ENCODE results near the gene SLC39A12. TPM values are rescaled to one million over a fixed set of nuclear protein-coding genes. Genes with fewer than 3 reads are reported as not detected.

Gene SLC39A12
- total and polyA plus RNA-seq, 2 of the 8 experiments (the other 6 are each of a cell fraction or from before 2014, with no cell fraction given): not detected

- Histone ChIP-seq H3K4ac (replicated peaks; ENCODE audit: insufficient read length, low read depth, low read length) (no peak overlapping the region), H3K14ac (ENCODE audit: insufficient read length) (no peak overlapping the region), H4K91ac (replicated peaks; ENCODE audit: insufficient read length, low read length) (no peak overlapping the region), H2AFZ (ENCODE audit: low read length) (no peak overlapping the region), H3K79me2 (ENCODE audit: control insufficient read depth in 1 of 2, insufficient read depth in 2 of 2, low read length in 2 of 2) (no peaks in the 10 kb centered on the region), H3K79me1 (ENCODE audit: low read depth, low read length) (no peaks in the 10 kb centered on the region), H2AK5ac (ENCODE audit: low read depth, low read length) (no peak overlapping the region), H3K27me3 (replicated peaks in 1 of 4; ENCODE audit: control insufficient read depth in 3 of 4, extremely low read depth in 1 of 4, insufficient read depth in 3 of 4, low read length in 3 of 4) (no peaks in the 10 kb centered on the region), H2BK15ac (ENCODE audit: low read length) (no peak overlapping the region), H4K20me1 (replicated peaks in 1 of 2; ENCODE audit: control insufficient read depth in 1 of 2, insufficient read depth in 2 of 2, low read length in 2 of 2) (no peaks in the 10 kb centered on the region), H2BK120ac (replicated peaks; ENCODE audit: low read depth, low read length) (no peak overlapping the region), H3K9me3 (ENCODE audit: insufficient read depth in 2 of 2, low read depth in 1 of 2, low read length in 1 of 2) (no peaks in the 10 kb centered on the region), H3K56ac (replicated peaks; ENCODE audit: insufficient read length, low read depth, low read length) (no peak overlapping the region), H2BK20ac (ENCODE audit: low read length) (no peak overlapping the region), H3K4me1 (replicated peaks in 1 of 4; ENCODE audit: control insufficient read depth in 3 of 4, insufficient read depth in 4 of 4, low read length in 3 of 4) (0 out of 7 replicates have a peak, but pooled peaks cover 0 to 2% (median 0%) of the 10 kb centered on the region in 4 experiments), H3K36me3 (ENCODE audit: control insufficient read depth in 2 of 4, insufficient read depth in 4 of 4, low read length in 3 of 4) (no peaks in the 10 kb centered on the region), H3K4me2 (ENCODE audit: insufficient read depth in 1 of 2, low read depth in 2 of 2, low read length in 2 of 2) (no peak overlapping the region), H3K4me3 (ENCODE audit: extremely low read depth in 1 of 4, insufficient read depth in 2 of 4, low read depth in 3 of 4, low read length in 4 of 4) (no peak overlapping the region), H3K23me2 (ENCODE audit: low read depth, low read length) (no peaks in the 10 kb centered on the region), H4K8ac (ENCODE audit: extremely low read depth, insufficient read depth, low read length) (no peak overlapping the region), H2BK5ac (ENCODE audit: low read depth, low read length) (no peak overlapping the region), H3K27ac (ENCODE audit: low read depth, low read length) (no peak overlapping the region), H3K23ac (ENCODE audit: insufficient read length) (no peak overlapping the region), H2BK12ac (ENCODE audit: low read depth, low read length) (no peak overlapping the region), H3K18ac (ENCODE audit: extremely low read depth, low read length) (no peak overlapping the region), H4K5ac (ENCODE audit: insufficient read length, low read depth, low read length) (no peak overlapping the region), H3K9ac (replicated peaks in 1 of 4; ENCODE audit: extremely low read depth in 1 of 4, low read depth in 3 of 4, low read length in 3 of 4) (no peak overlapping the region)
- no peak for TF ChIP-seq EZH2 (IDR thresholded peaks at IDR 0.05; ENCODE audit: low read depth, low read length, severe bottlenecking)
- no peak for TF ChIP-seq NRF1 (IDR thresholded peaks at IDR 0.05; ENCODE audit: low read depth, low read length)
- TF ChIP-seq HDAC2 (IDR thresholded peaks at IDR 0.05; ENCODE audit: borderline replicate concordance in 1 of 2, low read depth in 2 of 2, low read length in 2 of 2): no peak
- no peak for TF ChIP-seq KDM5A (IDR thresholded peaks at IDR 0.05; ENCODE audit: low read length)
- no peak for TF ChIP-seq BRCA1 (IDR thresholded peaks at IDR 0.05; ENCODE audit: low read depth, low read length)
- TF ChIP-seq SIRT6 (IDR thresholded peaks at IDR 0.05; ENCODE audit: low read length): no peak
- TF ChIP-seq EGR1 (IDR thresholded peaks at IDR 0.05; ENCODE audit: borderline replicate concordance, low read depth, low read length): no peak
- ChIA-PET POLR2A (ENCODE audit: partially characterized antibody) (no interaction called here), CTCF (ENCODE audit: partially characterized antibody) (interaction anchor here (0.6 to 1.2 kb wide), 4 partner anchors 10 to 299 kb away, joined by 3 to 4 read pairs (median 4); no protein-coding TSS in a partner anchor)
- 88 to 100% methylated on average over 1 to 5 of the region's 5 CpGs for WGBS, 2 experiments (ENCODE audit: extremely low coverage in 1 of 2, insufficient coverage in 1 of 2, insufficient read length in 1 of 2, insufficient replicate concordance in 2 of 2, low coverage in 1 of 2, low lambda C conversion rate in 2 of 2, missing lambda C conversion rate in 1 of 2)
- DNase-seq (ENCODE audit: low read depth in 1 of 2, low spot score in 2 of 2): no peak
- FAIRE-seq: no peak
Measured at GRCh38 chr10:17914169-17915045, 37.3 kb upstream of the SLC39A12 start.
